Kidney epithelial cell (primary cell): ENCODE data around the gene C21orf58. TPM values are rescaled to one million over a fixed set of nuclear protein-coding genes. Genes with fewer than 3 reads are reported as not detected.

Experiments used
- DNase-seq: peaks from one replicate; pipeline ENCODE4 v3.0.0-alpha.2; 2010; ENCODE audit warnings: low read depth
- H3K27me3 ChIP-seq: 2 replicates; pipeline ENCODE4 v1.6.0; 2011; ENCODE audit warnings: low read length; ENCODE audit not compliant: control insufficient read depth, insufficient read depth
- H3K36me3 ChIP-seq: 2 replicates; pipeline ENCODE4 v1.5.1; 2011; ENCODE audit warnings: low read length; ENCODE audit not compliant: control insufficient read depth, insufficient read depth
- H3K4me3 ChIP-seq: 2 replicates; pipeline ENCODE4 v1.5.1; 2011; ENCODE audit warnings: low read depth, mild to moderate bottlenecking, control low read depth, low read length
- CTCF ChIP-seq: IDR thresholded peaks from 2 replicates; pipeline ENCODE4 v1.5.1; 2011; ENCODE audit warnings: mild to moderate bottlenecking, moderate library complexity, low read length, control low read depth, inconsistent platforms; ENCODE audit not compliant: insufficient read depth, poor library complexity, severe bottlenecking
- total RNA-seq: library from RNA; depleted of rRNA; stranded (reverse); fragments of >200 nt; gene quantifications from 2 replicates; pipeline ENCODE4 v1.2.3, GENCODE V29; 2015

The C21orf58 gene
- total RNA-seq, 1 donor from 2014 or later = 1.5 TPM

GRCh38 chr21:46304955-46305354 is 18.7 kb downstream of the C21orf58 start:
- Histone ChIP-seq H3K4me3 (no peak overlapping the region), H3K27me3 (no peaks in the 10 kb centered on the region), H3K36me3 (peaks cover 3% of the 10 kb centered on the region)
- no peak for TF ChIP-seq CTCF
- DNase-seq = no peak

GRCh38 chr21:46304437-46304836 is 19.2 kb downstream of the C21orf58 start:
- no peaks in the 10 kb centered on the region for H3K27me3 ChIP-seq
- no peak for TF ChIP-seq CTCF
- peaks cover 3% of the 10 kb centered on the region for H3K36me3 ChIP-seq

GRCh38 chr21:46301759-46302158 is 21.9 kb downstream of the C21orf58 start:
- Histone ChIP-seq H3K27me3 (peaks cover 6% of the 10 kb centered on the region), H3K4me3 (no peak overlapping the region), H3K36me3 (peaks cover 3% of the 10 kb centered on the region)
- no peak for DNase-seq
- TF ChIP-seq CTCF = no peak

More at GRCh38 chr21:46304437-46304836, 19.2 kb downstream of the C21orf58 start:
- no peak overlapping the region for H3K4me3 ChIP-seq
- no peak for DNase-seq

GRCh38 chr21:46299167-46299566 is 24.5 kb downstream of the C21orf58 start:
- H3K4me3 ChIP-seq = no peak overlapping the region
- peaks cover 3% of the 10 kb centered on the region for H3K36me3 ChIP-seq
- H3K27me3 ChIP-seq = peaks cover 6% of the 10 kb centered on the region
- no peak for DNase-seq
- no peak for TF ChIP-seq CTCF

GRCh38 chr21:46297338-46298271 is 26.1 kb downstream of the C21orf58 start:
- peaks cover 3% of the 10 kb centered on the region for H3K36me3 ChIP-seq
- peaks cover 6% of the 10 kb centered on the region for H3K27me3 ChIP-seq
- no peak for DNase-seq
- no peak for TF ChIP-seq CTCF
- H3K4me3 ChIP-seq = peak overlapping the region; percentile 32
